ENCODE measurements around the gene TRAP1.
A peak's percentile ranks its signal among the peaks of the same experiment; 100 is the strongest.
"Not testable (repeated sequence)": the region's sequence is repeated elsewhere in the genome, so short reads cannot be mapped to it uniquely, and the experiment has no call there.

Gene TRAP1

DNA sequence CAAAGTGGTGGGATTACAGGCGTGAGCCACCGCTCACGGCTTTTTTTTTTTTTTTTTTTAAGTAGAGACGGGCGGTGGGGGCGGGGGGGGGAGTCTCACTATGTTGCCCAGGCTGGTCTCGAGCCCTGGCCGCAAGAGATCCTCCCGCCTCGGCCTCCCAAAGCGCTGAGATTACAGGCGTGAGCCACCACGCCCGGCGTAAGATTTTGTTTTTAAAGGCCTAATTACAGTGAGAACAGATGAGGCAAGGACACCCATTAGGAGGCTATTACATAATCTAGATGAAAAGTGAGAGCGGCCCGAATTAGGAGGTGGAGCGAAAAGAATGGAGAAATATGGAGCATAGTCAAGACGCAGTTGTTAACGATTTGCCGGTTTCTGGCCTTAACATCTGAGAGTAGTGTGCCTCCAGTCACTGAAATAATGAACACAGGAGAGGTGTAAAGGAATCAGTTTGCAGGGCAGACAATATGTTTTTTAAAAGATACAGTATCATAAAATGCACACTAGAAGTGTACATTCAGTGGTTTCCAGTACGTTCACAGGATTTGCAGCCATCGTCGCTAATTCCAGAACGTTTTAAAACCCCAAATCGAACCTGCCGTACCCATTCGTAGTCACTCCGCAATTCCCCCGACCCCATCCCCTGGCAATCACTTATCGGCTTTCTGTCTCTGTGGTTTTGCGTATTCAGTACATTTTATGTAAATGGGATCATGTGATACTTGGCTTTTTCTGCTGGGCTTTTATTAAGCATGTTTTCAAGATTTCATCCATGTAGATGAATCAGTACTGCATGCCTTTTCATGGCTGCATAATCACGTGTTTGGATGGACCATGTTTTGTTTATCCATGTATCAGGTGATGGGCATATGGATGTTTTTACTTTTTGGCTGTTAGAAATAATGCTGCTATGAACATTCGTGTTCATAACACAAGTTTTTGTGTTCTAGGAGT lies 104.5 kb downstream of the TRAP1 start:
- no peak for DNase-seq (ENCODE audit: low read depth in 3 of 3)

DNA sequence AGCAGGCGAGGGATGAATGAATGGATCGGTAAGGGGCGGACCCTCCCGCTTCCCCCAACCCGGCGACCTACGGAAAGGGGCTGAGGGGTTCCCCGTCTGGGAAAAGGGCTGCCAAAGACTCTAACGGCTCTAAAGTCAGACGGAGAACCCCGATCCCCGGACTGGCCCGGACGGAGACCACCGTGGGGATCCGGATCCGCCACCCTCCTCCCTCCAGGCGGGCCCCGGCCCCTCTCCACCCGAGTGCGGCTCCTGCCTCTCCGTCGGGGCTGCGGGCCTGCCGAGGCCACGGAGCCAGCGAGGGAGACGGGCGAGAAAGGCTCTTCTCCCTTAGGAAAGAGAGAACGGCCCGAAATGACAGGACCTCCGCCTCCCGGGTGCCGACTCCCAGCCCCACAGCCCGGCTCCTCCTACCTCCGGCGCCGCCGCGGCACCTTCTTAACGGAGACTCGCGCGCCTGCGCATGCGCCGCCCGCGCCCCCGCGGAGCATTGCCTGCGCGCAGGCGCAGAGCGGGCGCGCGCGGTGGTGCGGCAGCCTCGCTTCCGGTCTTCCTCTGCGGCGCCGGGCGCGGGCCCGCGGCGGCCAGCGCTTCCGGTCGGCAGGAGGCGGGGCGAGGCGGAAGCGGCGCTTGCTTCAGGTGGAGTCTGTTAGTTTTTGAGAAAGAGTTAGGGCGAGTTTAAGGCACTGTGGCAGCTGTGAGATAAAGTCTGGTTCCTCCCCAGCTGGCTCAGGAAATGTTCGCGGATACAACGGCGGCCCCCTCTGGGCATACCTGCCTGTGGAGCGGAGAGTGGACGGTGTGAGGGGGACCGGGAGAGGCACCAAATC lies 106.0 kb downstream of the TRAP1 start, which contains the start of gene SLX4:
Gene SLX4, minus strand, starts transcription at position 461 of the 830 bp plus-strand sequence. CDS start 2,642 bp downstream, outside the sequence.
- DNase-seq (ENCODE audit: low read depth in 3 of 3): peak; percentile 79 to 83 (median 81)

DNA sequence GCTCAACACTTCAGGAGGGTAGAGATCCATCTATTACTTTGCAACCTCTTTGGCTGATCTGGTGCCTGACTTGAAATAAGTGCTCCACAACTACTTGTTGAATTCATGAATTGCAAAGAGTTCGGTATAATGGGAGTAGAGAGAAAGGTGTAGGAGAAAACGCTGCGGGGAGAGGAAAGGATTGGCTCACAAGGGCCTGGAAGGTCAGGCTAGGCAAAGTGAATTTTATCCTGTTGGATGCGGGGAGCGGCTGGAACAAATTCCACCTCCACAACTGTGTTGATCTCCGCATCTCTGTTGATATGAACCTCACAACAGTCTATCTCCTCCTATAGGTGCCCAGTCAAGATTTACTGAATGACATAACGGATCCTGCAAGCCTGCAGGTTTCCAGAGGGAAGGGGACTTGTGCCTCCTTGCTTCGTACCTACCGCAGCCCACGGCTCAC lies 106.6 kb downstream of the TRAP1 start:
- DNase-seq (ENCODE audit: low read depth in 3 of 3): no peak

DNA sequence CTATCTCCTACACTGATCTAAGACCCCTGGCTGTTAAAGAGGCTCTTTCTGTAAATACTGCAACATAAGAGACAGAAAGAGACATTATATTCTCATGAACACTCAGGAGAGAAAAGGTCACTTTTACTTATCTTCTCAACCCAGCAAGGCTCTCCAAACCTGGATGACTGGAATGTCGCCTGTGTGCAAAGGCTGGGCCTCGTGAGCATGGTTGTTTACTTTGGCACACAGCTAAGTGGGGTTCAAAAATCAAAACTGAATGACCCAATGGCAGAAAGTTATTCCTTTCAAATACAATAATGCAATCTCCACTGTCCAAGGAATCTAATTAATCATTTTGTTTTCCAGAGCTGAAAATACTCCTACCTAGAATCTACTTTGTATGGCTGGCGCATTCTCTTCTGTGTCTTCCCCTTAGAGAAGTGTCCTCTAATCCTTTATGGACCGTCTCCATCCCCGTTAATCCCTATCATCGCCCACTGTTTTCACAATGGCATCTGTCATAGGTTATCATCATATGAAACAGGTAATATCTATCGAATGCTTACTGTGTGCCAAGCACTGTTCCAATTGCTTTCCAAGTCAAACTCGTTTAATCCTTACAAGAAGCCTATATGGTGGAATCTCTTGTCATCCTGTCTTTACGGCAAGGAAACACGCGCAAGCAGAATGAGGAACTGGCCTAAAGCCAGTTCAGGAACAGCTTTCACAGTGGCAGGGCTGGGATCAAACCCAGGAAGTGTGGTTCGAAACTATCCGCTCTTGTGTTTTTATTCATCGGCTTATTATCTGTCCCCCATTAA lies 107.2 kb downstream of the TRAP1 start:
- DNase-seq (ENCODE audit: low read depth in 3 of 3): no peak

DNA sequence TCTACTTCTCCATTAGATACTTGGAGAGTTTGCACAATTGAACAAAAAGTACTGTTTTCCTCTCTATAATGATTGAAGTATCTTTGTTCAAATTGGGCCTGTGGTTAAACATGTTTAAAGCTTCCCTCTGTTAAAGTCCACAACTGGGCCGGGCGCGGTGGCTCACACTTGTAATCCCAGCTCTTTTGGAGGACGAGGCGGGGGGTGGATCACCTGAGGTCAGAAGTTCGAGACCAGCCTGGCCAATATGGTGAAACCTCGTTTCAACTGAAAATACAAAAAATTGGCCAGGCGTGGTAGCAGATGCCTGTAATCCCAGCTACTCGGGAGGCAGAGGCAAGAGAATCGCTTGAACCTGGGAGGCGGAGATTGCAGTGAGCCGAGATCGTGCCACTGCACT lies 108.3 kb downstream of the TRAP1 start:
- not testable (repeated sequence) for DNase-seq (ENCODE audit: low read depth in 3 of 3)

DNA sequence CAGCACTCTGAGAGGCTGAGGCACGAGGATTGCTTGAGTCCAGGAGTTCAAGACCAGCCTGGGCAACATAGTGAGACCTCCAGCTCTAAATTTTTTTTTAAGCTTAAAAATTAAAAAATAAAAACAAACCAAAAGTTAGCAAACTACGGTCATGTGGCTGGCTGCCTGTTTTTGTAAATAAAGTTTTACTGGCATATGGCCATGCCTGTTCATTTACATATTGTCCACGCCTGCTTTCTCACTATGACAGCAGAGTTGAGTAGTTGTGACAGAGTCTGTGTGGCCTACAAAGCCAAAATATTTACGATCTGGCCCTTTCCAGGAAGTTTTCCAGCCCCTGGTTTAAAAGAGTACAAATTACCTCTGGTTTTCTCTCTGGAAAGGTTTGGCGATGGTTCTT lies 109.3 kb downstream of the TRAP1 start:
- no peak for DNase-seq (ENCODE audit: low read depth in 3 of 3)
